Fibroblast of pulmonary artery (primary cell): ENCODE measurements around the gene HERC2.
"Not testable (repeated sequence)": the region's sequence is repeated elsewhere in the genome, so short reads cannot be mapped to it uniquely, and the experiment has no call there.

Source experiments
- DNase-seq: peaks from one replicate; pipeline ENCODE4 v3.0.0-alpha.2; 2010; ENCODE audit warnings: low read depth
- H3K4me3 ChIP-seq: replicated peaks from 2 replicates; pipeline ENCODE4 v1.5.1; 2011; ENCODE audit warnings: low read depth, mild to moderate bottlenecking, control low read depth, low read length, moderate library complexity
- TF ChIP-seq, protein P1 (sequence below): IDR thresholded peaks from 2 replicates; pipeline ENCODE4 v1.5.1; 2011; ENCODE audit warnings: mild to moderate bottlenecking, control low read depth, low read length, inconsistent platforms; ENCODE audit errors: missing control alignments

The HERC2 gene

DNA sequence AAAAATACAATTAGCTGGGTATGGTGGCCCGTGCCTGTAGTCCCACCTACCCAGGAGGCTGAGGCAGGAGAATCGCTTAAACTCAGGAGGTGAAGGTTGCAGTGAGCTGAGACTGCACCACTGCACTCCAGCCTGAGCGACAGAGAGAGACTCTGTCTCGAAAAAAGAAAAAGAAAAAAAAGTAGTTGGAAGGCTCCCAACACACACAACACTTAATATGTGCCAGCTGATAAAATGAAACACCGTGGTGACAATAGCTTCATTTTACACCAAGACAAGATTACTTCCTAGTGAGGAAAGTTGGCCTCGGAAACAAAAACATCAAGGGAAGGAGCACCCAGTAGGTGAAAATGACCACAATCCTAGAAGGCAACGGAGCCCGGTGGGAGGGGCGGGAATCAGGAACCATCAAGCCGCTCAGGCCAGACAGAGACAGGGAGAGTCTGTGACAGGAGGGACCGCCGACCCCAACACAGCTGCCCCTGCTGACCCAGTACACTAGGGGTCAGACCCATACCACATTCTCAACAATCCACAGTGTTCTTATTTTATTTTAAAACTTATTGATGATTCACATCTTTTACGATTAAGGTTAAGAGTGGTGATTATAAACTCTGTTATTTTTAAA is 168.4 kb downstream of the HERC2 start:
- no peak overlapping the region for H3K4me3 ChIP-seq
- no peak for DNase-seq
- TF ChIP-seq, protein P1, sequence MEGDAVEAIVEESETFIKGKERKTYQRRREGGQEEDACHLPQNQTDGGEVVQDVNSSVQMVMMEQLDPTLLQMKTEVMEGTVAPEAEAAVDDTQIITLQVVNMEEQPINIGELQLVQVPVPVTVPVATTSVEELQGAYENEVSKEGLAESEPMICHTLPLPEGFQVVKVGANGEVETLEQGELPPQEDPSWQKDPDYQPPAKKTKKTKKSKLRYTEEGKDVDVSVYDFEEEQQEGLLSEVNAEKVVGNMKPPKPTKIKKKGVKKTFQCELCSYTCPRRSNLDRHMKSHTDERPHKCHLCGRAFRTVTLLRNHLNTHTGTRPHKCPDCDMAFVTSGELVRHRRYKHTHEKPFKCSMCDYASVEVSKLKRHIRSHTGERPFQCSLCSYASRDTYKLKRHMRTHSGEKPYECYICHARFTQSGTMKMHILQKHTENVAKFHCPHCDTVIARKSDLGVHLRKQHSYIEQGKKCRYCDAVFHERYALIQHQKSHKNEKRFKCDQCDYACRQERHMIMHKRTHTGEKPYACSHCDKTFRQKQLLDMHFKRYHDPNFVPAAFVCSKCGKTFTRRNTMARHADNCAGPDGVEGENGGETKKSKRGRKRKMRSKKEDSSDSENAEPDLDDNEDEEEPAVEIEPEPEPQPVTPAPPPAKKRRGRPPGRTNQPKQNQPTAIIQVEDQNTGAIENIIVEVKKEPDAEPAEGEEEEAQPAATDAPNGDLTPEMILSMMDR: no peak

DNA sequence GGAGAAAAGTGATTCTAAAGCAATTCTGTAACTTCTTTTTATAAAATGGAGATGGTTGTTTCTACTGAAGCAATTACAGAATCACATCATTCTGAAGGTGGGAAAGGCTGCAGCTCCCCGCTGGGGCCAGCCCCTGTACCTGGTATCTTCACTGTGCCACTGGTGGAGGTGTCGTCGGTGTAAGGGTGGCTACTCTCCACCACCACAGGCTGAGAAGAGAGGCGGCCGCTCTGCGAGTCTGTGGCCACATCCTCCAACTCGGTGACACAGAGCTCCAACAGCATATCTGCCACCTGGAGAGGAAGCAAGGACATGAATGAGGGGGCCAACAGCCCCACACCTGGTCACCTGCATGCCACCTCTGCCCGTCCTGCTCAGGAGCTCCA is 169.4 kb downstream of the HERC2 start:
- not testable (repeated sequence) for H3K4me3 ChIP-seq, DNase-seq

DNA sequence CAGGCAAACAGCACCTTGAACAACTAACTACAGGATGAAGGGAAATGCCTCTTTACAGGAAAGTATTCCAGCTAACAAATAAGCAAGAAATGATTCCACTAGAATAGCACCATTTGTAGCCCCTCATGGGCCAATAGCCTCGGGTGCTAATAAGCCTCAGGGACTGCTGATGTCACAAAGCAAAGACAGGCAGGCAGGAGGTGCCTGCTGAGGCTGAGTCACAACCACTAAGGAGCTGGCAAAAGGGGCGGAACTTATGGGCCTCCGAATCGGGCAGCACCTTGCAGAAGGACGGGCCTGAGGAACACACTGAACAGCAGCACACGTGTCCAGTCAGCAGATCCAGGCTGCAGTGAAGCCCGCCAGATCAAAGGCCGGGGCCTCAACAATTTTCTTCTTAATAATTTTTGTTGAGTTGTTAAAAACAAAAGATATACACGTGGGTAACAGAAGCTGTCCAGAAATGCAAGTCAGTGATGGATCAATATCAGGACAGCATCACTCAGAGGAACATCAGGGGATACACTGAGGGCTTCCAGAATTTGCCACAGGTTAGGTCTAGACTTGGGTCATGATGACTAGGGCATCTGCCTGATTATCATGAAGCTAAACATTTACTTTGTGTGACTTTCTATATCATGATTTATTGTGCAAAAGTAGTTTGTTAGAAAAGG is 170.0 kb downstream of the HERC2 start:
- not testable (repeated sequence) for H3K4me3 ChIP-seq, DNase-seq

DNA sequence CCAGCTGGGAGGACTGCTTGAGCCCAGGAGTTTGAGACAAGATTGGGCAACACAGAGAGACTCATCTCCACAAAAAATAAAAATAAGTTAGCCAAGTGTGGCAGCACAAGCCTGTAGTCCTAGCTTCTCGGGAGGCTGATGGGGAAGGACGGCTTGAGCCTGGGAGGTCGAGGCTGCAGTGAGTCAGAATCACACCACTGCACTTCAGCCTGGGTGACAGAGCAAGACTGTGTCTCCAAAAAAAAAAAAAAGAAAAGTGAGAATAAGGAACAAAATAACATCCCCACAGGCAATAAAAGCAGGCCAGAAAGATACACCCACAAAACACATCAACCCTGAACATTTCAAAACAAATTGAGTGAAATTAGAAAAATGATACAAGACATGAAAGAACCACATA is 174.2 kb downstream of the HERC2 start:
- TF ChIP-seq, protein P1: no peak
- no peak for DNase-seq
- H3K4me3 ChIP-seq: no peak overlapping the region

DNA sequence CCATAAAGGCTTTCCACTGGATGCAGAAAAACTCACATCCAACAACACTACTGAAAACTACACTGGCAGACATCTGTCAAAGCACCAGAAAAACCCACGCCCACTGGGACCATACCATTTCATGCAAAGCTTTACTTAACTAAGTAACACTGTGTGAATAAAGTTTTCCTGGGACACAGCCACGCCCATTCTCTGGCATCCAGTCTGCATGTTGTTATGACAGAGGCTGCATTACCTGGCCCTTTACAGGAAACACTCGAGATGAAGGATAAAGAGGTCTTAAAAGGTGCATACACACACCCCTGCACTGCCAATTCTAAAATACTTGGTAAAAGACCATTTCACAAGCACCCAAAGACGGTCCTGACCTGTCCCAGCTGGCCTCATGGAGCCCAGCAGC is 176.6 kb downstream of the HERC2 start:
- H3K4me3 ChIP-seq, DNase-seq: not testable (repeated sequence)

DNA sequence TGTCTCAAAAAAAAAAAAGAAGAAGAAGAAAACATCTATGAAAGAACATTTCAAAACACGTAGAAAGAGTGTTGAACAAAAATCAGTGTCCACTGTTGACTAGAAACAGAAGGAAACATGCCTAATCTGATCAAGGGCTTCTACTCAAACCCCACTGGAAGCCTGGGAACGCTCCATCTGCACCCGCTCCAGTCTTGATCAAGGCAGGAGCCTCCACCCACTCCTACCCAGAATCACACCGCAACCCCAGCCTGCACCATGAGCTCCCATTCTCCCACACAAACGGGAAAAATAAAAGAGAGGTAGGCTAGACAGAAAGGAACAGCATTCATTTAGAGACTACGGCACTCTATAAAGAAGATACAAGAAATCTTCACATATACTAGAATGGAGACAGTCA is 181.9 kb downstream of the HERC2 start:
- DNase-seq: no peak
- TF ChIP-seq, protein P1: no peak
- H3K4me3 ChIP-seq: no peak overlapping the region

DNA sequence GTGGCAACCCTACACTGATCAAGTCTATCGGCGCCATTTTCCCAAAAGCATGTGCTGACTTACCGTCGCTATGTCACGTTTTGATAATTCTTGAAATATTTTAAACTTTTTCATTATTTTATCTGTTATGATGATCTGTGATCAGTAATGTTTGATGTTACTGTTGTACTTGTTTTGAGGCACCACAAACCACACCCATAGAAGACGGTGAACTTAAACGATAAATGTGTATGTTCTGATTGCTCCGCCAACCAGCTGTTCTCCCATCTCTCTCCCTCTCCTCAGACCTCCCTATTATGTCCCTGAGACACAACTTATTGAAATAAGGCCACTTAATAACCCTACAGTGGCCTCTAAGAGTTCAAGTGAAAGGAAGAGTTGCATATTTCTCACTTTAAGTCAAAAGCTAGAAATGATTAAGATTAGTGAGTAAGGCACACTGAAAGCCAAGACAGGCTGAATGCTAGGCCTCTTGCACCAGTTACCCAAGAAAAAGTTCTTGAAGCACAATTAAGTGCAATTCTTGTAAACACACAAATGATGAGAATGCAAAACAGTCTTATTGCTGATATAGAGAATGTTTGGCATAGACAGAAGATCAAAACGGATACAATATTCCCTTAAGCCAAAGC is 184.5 kb downstream of the HERC2 start:
- H3K4me3 ChIP-seq, DNase-seq: not testable (repeated sequence)

DNA sequence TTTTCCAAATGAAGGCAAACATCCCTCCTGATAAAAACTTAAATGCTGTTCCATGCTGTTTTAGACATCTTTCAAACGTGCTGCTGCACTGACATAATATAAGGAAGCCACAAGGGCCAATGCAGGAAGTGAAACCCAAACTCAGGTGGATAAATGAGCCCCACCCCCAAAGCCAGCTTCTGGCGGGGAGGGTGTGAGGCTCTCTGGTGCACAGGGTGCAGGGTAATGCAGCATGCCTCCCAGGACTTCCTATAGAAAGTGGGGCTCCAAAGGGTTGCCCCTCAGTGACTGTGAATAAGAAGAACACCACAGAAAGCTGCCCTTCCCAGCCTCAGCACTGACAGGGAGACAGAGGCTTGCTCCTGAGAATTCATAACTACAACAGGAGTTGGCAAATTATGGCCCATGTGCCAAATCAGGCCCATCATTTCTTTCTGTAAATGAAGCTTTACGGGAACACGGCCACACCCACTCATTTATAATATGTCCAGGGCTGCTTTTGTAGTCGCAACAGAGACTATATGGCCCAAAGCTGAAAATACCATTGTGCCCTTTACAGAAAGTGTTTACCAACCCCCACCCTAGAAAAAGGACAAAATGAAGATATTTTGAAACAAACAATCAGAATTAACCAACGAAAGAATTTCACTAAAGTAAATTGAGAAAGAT is 185.6 kb downstream of the HERC2 start:
- H3K4me3 ChIP-seq, DNase-seq: not testable (repeated sequence)

DNA sequence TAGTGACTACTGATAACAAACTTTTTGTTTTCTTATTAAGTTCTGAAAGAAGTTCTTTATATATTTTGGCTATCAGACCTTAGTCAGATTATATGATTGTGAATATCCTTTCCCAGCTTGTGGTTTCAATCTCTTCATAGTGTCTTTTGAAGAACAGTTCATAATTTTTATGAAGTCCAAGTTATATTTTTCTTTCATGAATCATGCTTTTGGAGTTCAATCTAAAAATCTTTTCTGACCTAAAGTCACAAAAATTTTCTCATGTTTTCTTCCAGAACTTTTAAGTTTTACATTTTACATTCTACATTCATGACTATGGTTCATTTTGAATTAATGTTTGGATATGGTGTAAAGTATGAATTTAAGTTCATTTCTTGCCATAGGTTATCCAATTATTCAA is 188.7 kb downstream of the HERC2 start:
- no peak for DNase-seq
- TF ChIP-seq, protein P1: no peak
- no peak overlapping the region for H3K4me3 ChIP-seq
